Activated CD8-positive, alpha-beta memory T cell treated with anti-CD3 and anti-CD28 coated beads, Interleukin-2, amount 50 U/mL, for 24 hours (primary cell): ENCODE results near the gene ZNF853.
"Not testable (repeated sequence)": the region's sequence is repeated elsewhere in the genome, so short reads cannot be mapped to it uniquely, and the experiment has no call there.

Experiments
- DNase-seq: peaks from one replicate; pipeline ENCODE4 v3.0.0-alpha.2; 2020; ENCODE audit errors: extremely low read depth

The ZNF853 gene

GRCh38 chr7:6606866-6607583 is 8.4 kb upstream of the ZNF853 start:
- no peak for DNase-seq

- no peak for DNase-seq
These were observed 7.8 kb upstream of the ZNF853 start for GRCh38 chr7:6607651-6608051.

GRCh38 chr7:6608081-6608480 is 7.3 kb upstream of the ZNF853 start:
- DNase-seq, result no peak

GRCh38 chr7:6608794-6609193 is 6.6 kb upstream of the ZNF853 start:
- DNase-seq, result no peak

GRCh38 chr7:6612819-6613218 is 2.6 kb upstream of the ZNF853 start:
- DNase-seq, result no peak

GRCh38 chr7:6613706-6614105 is 1.7 kb upstream of the ZNF853 start:
- DNase-seq, result no peak

GRCh38 chr7:6615723-6616555 is 529 bp downstream of the ZNF853 start:
- no peak for DNase-seq

- DNase-seq, result no peak
These were observed 1.6 kb downstream of the ZNF853 start for GRCh38 chr7:6616854-6617643.

- DNase-seq, result no peak
These were observed 3.2 kb downstream of the ZNF853 start for GRCh38 chr7:6618621-6619020.

GRCh38 chr7:6619961-6620360 is 4.6 kb downstream of the ZNF853 start:
- DNase-seq, result no peak

GRCh38 chr7:6621195-6622133 is 6.1 kb downstream of the ZNF853 start:
- no peak for DNase-seq

- no peak for DNase-seq
These were observed 6.8 kb downstream of the ZNF853 start for GRCh38 chr7:6622134-6622710.

GRCh38 chr7:6623589-6624245 is 8.3 kb downstream of the ZNF853 start:
- no peak for DNase-seq

- no peak for DNase-seq
These were observed 8.8 kb downstream of the ZNF853 start for GRCh38 chr7:6624246-6624611.

- DNase-seq, result no peak
These were observed 12.6 kb downstream of the ZNF853 start for GRCh38 chr7:6628045-6628444.

GRCh38 chr7:6630007-6630849 is 14.8 kb downstream of the ZNF853 start:
- DNase-seq, result no peak

- DNase-seq, result no peak
These were observed 16.2 kb downstream of the ZNF853 start for GRCh38 chr7:6631605-6632004.

GRCh38 chr7:6634021-6634420 is 18.6 kb downstream of the ZNF853 start:
- no peak for DNase-seq

- not testable (repeated sequence) for DNase-seq
These were observed 19.6 kb downstream of the ZNF853 start for GRCh38 chr7:6634971-6635370.
